ES-I3 (cell line): ENCODE data around the gene ABCA4.

Experiments
- H3K36me3 ChIP-seq: 2 replicates; pipeline ENCODE4 v1.6.1; 2013; ENCODE audit warnings: mild to moderate bottlenecking, low read length, control low read depth, moderate library complexity; ENCODE audit not compliant: insufficient read depth
- H3K4me1 ChIP-seq: 2 replicates; pipeline ENCODE4 v1.6.1; 2013; ENCODE audit warnings: mild to moderate bottlenecking, control low read depth, low read length; ENCODE audit not compliant: insufficient read depth
- H3K9ac ChIP-seq: 2 replicates; pipeline ENCODE4 v1.6.1; 2013; ENCODE audit warnings: low read depth, mild to moderate bottlenecking, low read length, moderate library complexity
- H3K9me3 ChIP-seq: 2 replicates; pipeline ENCODE4 v1.6.1; 2013; ENCODE audit warnings: mild to moderate bottlenecking, low read length, moderate library complexity; ENCODE audit not compliant: control insufficient read depth, insufficient read depth

The ABCA4 gene

DNA sequence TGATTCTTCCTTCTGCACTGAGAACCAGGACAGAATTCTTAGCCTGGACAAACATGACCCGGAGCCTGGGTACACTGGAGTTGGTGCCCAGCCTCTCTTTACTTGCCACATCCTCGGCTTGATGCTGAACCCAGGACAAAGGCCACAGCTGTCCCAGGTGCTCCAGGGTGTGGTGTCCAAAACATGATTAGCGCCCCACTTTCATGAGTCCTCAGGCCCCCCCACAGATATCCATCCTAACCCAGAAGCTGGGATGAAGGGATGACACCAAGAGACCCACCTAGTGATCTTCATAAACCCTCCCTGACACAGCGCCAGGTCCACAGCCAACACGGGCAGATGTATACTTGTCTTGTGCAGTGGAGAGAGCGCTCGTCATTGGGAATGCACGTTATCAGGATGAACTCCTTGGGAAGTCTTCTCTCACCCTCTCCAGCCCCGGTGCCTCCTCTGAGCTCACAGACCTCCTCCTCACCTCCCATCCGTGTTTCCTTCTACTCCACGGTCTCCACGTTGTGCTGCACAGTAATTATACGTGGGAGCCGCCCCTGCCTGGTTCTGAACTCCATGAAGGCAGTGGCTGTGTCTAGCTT is 3.6 kb downstream of the ABCA4 start:
- no peaks in the 10 kb centered on the region for H3K9me3 ChIP-seq
- peaks cover 48% of the 10 kb centered on the region for H3K4me1 ChIP-seq
- no peaks in the 10 kb centered on the region for H3K36me3 ChIP-seq
- no peak overlapping the region for H3K9ac ChIP-seq

DNA sequence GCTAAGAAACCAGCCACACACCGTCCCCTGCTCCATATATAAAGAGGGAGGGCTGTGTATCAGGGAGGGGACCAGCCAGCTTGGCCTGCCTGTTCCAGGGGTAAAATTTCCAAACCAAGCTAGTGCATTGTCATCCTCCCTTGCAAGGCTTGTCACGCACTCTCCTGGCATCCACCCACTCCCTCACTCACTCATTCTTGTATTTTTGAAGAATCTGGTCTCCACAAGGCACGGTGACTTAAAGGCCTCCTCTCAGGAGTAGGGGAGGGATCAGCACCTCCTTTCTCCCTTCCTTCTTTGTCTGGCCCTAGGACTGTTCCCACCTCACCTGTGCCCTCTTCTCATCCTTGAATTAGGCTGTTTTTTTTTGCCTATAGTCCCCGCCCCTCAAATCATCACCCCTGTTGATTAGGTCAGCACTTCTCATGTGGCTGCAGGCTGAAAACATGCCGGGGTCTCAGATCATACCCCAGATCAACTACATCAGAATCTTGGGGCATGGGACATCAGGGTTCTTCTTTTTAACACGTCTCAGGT is 5.0 kb downstream of the ABCA4 start:
- no peak overlapping the region for H3K9ac ChIP-seq
- no peaks in the 10 kb centered on the region for H3K9me3 ChIP-seq
- H3K4me1 ChIP-seq = peaks cover 51% of the 10 kb centered on the region
- no peaks in the 10 kb centered on the region for H3K36me3 ChIP-seq

GRCh38 chr1:94115254-94115899 is 5.6 kb downstream of the ABCA4 start:
- H3K9ac ChIP-seq = no peak overlapping the region
- no peaks in the 10 kb centered on the region for H3K9me3 ChIP-seq
- peaks cover 48% of the 10 kb centered on the region for H3K4me1 ChIP-seq
- no peaks in the 10 kb centered on the region for H3K36me3 ChIP-seq

DNA sequence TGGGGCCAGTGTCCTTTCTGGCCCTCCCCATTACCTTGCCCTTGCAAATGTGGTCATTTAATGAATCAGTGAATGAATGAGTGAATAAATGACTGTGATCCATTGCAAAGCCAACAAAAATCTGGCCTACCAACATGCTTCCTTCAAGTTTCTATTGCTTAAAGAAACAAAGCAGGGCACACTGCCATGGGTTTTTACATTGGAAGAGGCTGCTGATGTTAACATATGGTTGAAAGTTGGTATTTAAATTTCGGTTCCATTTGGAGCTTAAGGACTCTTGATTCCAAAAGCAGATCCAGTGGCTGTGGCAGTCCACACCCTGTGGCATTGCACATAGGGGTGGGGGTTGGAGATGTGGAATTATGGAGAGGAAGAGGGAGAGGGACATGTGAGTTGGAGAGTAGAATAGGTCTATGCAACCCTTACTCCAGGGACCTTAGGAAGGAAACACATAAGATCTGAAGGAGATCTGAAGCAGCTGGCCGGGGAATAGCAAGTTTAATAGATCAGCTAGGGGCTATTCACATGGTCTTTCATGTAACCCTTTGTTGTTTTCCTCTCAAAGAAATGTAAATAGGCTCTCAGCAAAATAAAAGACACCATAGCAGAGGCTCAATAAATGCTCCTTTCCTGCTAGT is 7.2 kb downstream of the ABCA4 start:
- Histone ChIP-seq H3K4me1 (peaks cover 36% of the 10 kb centered on the region), H3K9me3 (no peaks in the 10 kb centered on the region), H3K36me3 (no peaks in the 10 kb centered on the region), H3K9ac (no peak overlapping the region)

- H3K4me1 ChIP-seq = peaks cover 23% of the 10 kb centered on the region
- H3K9me3 ChIP-seq = no peaks in the 10 kb centered on the region
- no peaks in the 10 kb centered on the region for H3K36me3 ChIP-seq
- H3K9ac ChIP-seq = no peak overlapping the region
Observed at GRCh38 chr1:94111879-94112278, 9.1 kb downstream of the ABCA4 start.

DNA sequence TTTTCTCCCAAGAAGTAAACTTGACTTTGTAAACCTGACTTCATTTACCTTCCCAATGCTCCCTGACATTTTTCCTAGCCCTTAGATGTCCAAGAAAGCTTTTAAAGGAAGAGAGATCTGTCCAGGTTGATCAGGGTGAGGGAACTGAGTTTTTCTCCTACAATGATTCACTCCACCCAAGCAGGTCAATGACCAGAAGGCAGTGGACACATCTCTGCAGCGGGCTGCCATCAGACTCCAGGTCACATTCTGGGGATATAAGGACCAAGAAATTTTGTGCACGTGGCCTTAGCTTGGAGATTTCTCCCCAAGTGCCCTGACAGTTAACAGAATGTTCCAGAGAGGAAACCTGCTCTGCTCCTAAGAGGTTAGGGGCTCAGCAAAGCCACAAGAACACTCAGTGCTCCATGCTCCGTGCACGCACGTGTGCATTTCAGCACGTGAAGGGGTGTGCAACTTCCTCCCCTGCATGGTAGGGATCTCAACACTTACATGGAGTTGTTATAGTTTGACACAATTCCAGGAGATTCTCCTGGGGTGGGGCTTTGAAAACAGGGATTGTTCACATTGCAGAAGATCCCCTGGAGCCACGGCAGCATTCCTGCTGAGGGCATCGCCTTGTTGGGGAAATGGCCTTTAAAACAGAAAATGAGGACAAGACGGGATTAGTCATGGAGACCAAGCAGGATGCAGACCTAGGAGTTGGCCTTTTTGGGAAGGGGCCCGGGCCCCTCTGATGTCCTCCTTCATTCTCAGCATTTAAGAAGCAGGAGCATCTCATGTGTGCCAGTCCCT is 9.8 kb downstream of the ABCA4 start:
- Histone ChIP-seq H3K36me3 (no peaks in the 10 kb centered on the region), H3K9ac (no peak overlapping the region), H3K9me3 (no peaks in the 10 kb centered on the region), H3K4me1 (peaks cover 25% of the 10 kb centered on the region)

- peaks cover 30% of the 10 kb centered on the region for H3K4me1 ChIP-seq
- H3K9me3 ChIP-seq = no peaks in the 10 kb centered on the region
- H3K36me3 ChIP-seq = no peaks in the 10 kb centered on the region
- H3K9ac ChIP-seq = no peak overlapping the region
Observed at GRCh38 chr1:94110021-94110761, 10.8 kb downstream of the ABCA4 start.

- H3K9me3 ChIP-seq = no peaks in the 10 kb centered on the region
- no peak overlapping the region for H3K9ac ChIP-seq
- H3K4me1 ChIP-seq = peaks cover 34% of the 10 kb centered on the region
- no peaks in the 10 kb centered on the region for H3K36me3 ChIP-seq
Observed at GRCh38 chr1:94109478-94109877, 11.5 kb downstream of the ABCA4 start.

DNA sequence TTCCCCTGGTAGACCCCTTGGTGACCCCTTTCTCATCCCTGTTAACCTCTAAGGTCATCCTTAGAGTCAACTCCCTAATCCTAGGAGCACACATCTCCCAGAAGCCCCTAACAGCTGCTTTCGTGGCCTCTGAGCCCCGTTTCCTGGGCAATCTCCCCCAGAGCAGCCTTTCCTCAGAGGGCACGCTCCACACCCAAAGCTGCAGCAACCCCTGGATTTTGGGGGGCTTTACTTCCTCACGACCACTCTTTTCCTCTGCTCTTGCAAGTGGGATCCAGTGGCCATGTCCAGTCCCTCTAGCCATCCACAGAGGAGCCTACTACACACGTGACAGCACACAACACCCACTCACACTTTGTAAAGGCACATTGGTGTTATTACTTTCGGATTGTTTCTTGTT is 13.8 kb downstream of the ABCA4 start:
- H3K36me3 ChIP-seq = no peaks in the 10 kb centered on the region
- no peaks in the 10 kb centered on the region for H3K9me3 ChIP-seq
- no peak overlapping the region for H3K9ac ChIP-seq
- H3K4me1 ChIP-seq = peaks cover 25% of the 10 kb centered on the region

DNA sequence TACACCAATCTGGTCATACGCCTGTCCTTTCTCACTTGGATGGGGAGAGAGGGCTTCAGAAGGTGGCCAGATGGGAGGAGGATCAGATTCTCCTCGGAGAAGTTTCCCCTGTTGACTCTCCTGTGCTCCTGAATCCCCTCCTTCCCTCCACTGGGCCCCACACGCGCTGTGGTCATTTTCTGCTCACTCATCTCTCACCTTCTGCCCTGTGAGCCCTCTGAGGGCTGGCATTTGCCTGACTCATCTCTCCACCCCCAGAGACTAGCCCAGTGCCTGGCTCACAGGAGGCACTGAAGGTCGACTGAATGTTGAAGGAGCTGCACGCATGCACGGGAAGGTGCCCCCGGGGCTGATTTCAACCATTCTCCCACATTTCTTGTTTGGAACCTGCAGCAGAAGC is 14.2 kb downstream of the ABCA4 start:
- Histone ChIP-seq H3K4me1 (peaks cover 24% of the 10 kb centered on the region), H3K9me3 (no peaks in the 10 kb centered on the region), H3K36me3 (no peaks in the 10 kb centered on the region), H3K9ac (no peak overlapping the region)

DNA sequence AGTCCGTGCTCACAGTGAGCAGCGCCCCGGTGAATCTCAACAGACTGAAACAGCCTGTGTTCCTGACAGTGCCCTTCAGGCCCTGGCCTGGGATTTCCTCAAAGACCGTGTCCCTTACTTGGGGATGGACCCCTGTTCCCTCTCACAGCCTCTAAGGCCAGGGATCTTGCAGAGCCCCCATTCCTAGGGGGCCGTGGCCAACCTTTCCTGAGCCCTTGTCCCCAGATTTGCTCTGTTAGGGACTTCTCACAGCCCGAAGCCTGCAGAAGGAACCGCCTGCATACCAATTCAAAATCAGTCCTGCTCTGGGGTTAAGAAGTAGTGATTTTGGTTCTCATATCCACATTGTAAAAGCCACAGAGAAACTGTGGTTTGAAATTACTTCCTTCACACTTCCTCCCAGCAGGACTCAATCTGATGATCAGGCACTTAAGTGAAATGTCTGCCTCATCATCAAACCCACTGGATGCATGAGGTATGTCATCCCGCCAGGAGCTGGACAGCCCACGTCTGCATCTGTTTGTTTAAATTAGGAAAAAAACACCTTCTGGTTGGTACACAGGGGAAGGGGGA is 14.9 kb downstream of the ABCA4 start:
- Histone ChIP-seq H3K4me1 (peaks cover 18% of the 10 kb centered on the region), H3K9ac (no peak overlapping the region), H3K9me3 (no peaks in the 10 kb centered on the region), H3K36me3 (no peaks in the 10 kb centered on the region)

GRCh38 chr1:94105581-94105952 is 15.4 kb downstream of the ABCA4 start:
- Histone ChIP-seq H3K36me3 (no peaks in the 10 kb centered on the region), H3K4me1 (peaks cover 18% of the 10 kb centered on the region), H3K9me3 (no peaks in the 10 kb centered on the region), H3K9ac (no peak overlapping the region)

GRCh38 chr1:94104776-94105580 is 16.0 kb downstream of the ABCA4 start:
- Histone ChIP-seq H3K4me1 (peaks cover 18% of the 10 kb centered on the region), H3K9me3 (no peaks in the 10 kb centered on the region), H3K9ac (no peak overlapping the region), H3K36me3 (no peaks in the 10 kb centered on the region)
